NCI-H1930 (cell line): ENCODE measurements around the gene PWWP2B.

Experiments used
- DNase-seq, 2 experiments: peaks; one replicate each; lab custom pipeline; 2025; lab: John Stamatoyannopoulos, UW

The PWWP2B gene

GRCh38 chr10:132407846-132408278, 10.9 kb downstream of the PWWP2B start:
- DNase-seq: no peak

- no peak for DNase-seq
These were observed 11.4 kb downstream of the PWWP2B start for GRCh38 chr10:132408367-132408781.

- no peak for DNase-seq
These were observed 12.0 kb downstream of the PWWP2B start for GRCh38 chr10:132408823-132409666.

- DNase-seq: no peak
These were observed 12.6 kb downstream of the PWWP2B start for GRCh38 chr10:132409667-132410028.

GRCh38 chr10:132410056-132410778, 13.2 kb downstream of the PWWP2B start:
- no peak for DNase-seq

- DNase-seq: no peak
These were observed 14.0 kb downstream of the PWWP2B start for GRCh38 chr10:132410779-132411532.

- DNase-seq: no peak
These were observed 14.7 kb downstream of the PWWP2B start for GRCh38 chr10:132411561-132412253.

- DNase-seq: no peak
These were observed 15.6 kb downstream of the PWWP2B start for GRCh38 chr10:132412316-132413192.

GRCh38 chr10:132413226-132414205, 16.5 kb downstream of the PWWP2B start:
- no peak for DNase-seq

- DNase-seq: no peak
These were observed 17.5 kb downstream of the PWWP2B start for GRCh38 chr10:132414402-132415016.

- no peak for DNase-seq
These were observed 18.3 kb downstream of the PWWP2B start for GRCh38 chr10:132415255-132415654.

GRCh38 chr10:132415956-132416355, 19.0 kb downstream of the PWWP2B start:
- DNase-seq: no peak

GRCh38 chr10:132416566-132417256, 19.7 kb downstream of the PWWP2B start:
- DNase-seq: no peak

GRCh38 chr10:132417257-132417910, 20.4 kb downstream of the PWWP2B start:
- DNase-seq: no peak

- DNase-seq: no peak
These were observed 21.0 kb downstream of the PWWP2B start for GRCh38 chr10:132417957-132418441.

GRCh38 chr10:132418527-132419416, 21.8 kb downstream of the PWWP2B start:
- no peak for DNase-seq
